OCI-LY1 (cell line): Measurements from ENCODE around the gene ZNF99.

Experiments
- CTCF ChIP-seq: fragments of 200-600 bp; sonication (generic), shearing (Covaris generic); IDR thresholded peaks from 2 replicates; pipeline ENCODE4 v1.5.1; 2017; ENCODE audit warnings: mild to moderate bottlenecking, antibody characterized with exemption, low read length, moderate library complexity, mixed read lengths
- EZH2 ChIP-seq: fragments of 200-600 bp; sonication (generic), shearing (Covaris generic); IDR thresholded peaks from 2 replicates; pipeline ENCODE4 v1.8.0; 2017; ENCODE audit warnings: borderline replicate concordance, mixed run types, mild to moderate bottlenecking, antibody characterized with exemption, low read length, moderate library complexity, mixed read lengths

- TF ChIP-seq CTCF = no peak
- TF ChIP-seq EZH2 = no peak
These were observed 47.9 kb downstream of the ZNF99 start for GRCh38 chr19:22735911-22736645.
